SK-MEL-5 (cell line): ENCODE results near the gene N4BP3. TPM values are rescaled to one million over a fixed set of nuclear protein-coding genes. Genes with fewer than 3 reads are reported as not detected.

Experiments
- DNase-seq: peaks from one replicate; pipeline ENCODE4 v3.0.0-alpha.2; 2016; ENCODE audit warnings: low read depth, low spot score
- in situ Hi-C: cut with HindIII; loops from 2 replicates; pipeline ENCODE4 v1.10.0; 2016; ENCODE audit warnings: low sequenced_read_pairs, high pct_unique_total_duplicates, low pct_unique_long_range_greater_than_20kb
- total RNA-seq: library from RNA; depleted of rRNA; stranded (reverse); fragments of >200 nt; shearing (Covaris generic); gene quantifications from 2 replicates; pipeline ENCODE4 v1.2.3, GENCODE V29; 2014

N4BP3 gene
- total RNA-seq, 1 experiment from 2014 or later = 2.8 TPM

DNA sequence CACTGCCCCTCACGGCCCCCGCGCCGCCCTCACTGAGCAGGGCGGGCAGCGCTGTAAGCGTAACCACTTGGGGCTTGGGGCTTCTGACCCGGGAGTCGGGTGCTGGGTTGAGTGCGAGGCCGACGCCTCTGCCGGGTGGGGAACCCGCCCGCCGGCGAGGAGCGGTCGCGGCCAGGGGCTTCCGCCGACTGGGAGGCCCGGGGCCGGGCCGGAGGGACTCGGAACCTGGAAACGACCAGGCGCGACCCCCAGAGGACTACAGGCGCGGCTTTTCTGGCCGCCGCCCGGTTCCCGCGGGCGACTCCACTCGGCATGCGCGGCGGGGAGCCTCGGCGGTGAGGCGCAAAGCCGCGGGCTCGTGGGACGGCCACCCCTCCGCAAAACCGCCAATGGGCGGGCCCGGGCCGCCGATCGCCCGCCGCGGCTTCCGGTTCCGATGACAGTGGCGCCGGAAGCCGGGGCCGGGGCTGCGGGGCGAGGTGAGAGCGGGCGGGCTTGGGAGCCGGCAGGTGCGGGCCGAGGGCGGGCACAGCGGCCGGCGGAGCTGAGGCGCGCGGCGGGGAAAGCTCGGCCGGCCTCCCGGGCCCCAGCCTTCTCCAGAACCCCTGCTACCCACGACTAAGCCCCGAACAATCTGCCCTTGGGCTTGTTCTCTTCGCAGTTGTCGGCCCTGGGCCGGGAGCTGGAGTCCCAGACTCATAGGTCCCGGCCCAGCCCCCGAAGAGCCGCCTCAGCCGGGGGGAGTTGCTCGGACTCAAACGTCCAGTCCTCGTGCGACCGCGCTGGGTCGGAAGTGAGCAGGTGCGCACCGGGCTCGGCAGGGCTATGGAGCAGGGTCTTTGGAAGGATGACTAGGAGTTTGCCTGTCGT is 17.5 kb downstream of the N4BP3 start, which contains the start of gene RMND5B:
RMND5B (plus strand) TSS at position 439 of the 870 bp plus-strand sequence. CDS start 7,106 bp downstream, outside the sequence.
- DNase-seq = peak; percentile 61
- in situ Hi-C loops = no loop called here

DNA sequence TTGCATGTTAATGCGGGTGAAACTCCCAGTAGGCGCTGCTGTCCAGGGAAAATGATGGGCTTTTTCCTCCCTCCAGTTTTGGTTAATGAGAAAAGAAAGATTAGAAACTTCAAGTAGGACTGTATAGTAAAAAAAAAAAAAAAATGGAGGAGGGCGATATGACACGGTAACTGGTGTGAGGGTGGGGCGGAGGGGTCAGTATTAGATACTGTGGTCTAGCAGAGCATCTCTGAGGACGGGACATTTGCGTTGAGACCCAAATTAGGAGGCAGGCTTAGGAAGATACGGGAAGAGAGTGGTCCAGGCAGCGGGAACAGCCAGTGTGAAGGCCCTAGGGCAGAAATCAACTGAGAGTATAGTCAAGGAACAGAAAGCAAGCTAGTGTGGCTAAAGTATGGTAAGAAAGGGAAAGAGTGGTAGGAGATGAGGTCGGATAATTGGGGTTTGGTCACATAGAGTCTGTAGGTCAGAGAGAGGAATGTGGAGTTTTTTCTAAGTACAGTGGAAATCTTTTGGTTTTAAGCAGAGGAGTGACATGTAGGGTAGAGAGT is 18.2 kb downstream of the N4BP3 start:
- in situ Hi-C loops = no loop called here
- DNase-seq = no peak

DNA sequence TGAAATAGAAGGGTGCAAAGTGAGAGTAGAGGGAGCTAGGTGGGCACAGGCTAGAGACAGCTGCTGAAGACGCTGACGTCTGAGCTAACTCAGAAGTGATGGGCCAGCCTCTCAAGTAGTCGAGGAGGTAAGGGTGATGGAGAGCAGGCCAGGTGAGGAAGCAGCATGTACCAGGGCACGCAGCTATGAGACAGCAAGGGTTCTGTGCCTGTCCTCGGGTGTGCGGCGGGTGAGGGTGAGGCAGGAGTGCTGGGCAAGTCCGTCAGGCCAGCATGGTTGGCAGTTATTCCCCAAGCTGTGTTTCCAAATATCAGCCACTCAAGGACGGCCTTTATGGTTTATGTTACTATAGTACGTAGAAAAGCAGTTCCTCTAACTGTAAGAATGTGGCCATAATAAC is 23.7 kb downstream of the N4BP3 start:
- in situ Hi-C loops = no loop called here
- no peak for DNase-seq

DNA sequence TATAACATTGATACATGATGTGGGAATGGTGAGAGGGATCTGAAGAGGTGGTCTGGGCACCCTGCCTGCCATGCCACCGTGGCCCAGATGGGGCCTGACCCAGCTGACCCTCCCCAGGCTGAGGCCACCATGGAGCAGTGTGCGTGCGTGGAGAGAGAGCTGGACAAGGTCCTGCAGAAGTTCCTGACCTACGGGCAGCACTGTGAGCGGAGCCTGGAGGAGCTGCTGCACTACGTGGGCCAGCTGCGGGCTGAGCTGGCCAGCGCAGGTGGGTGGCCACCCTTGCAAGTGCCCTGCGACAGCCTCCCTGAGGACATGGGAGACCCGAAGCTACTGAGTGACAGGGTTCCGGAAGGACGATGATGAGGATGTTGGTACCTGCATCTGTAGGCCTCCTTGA is 24.7 kb downstream of the N4BP3 start:
- in situ Hi-C loops = no loop called here
- DNase-seq = no peak

DNA sequence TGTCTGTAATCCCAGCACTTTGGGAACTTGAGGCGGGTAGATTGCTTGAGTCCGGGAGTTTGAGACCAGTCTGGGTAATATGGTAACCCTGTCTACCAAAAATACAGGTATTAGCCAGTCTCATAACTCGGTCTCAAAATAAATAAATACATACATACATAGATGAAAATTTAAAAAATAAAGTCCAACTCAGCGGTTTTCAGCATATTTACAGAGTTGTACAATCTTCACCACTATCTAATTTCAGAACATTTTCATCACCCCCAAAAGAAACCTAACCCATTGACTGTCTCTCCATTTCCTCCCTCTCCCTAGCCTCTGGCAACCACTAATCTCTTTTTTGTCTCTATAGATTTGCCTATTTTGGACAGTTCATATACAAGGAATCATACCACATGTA is 28.2 kb downstream of the N4BP3 start:
- in situ Hi-C loops = no loop called here
- no peak for DNase-seq

DNA sequence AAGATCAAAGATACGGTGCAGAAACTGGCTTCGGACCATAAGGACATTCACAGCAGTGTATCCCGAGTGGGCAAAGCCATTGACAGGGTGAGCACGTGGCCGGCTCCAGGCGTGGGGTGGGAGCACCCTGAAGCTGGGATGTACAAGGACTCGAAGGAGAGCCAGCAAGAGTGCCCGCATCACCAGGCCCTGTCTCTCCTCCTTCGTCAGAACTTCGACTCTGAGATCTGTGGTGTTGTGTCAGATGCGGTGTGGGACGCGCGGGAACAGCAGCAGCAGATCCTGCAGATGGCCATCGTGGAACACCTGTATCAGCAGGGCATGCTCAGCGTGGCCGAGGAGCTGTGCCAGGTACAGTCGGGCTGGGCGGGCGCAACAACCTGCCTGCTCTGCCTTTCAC is 29.3 kb downstream of the N4BP3 start:
- in situ Hi-C loops = no loop called here
- DNase-seq = no peak

DNA sequence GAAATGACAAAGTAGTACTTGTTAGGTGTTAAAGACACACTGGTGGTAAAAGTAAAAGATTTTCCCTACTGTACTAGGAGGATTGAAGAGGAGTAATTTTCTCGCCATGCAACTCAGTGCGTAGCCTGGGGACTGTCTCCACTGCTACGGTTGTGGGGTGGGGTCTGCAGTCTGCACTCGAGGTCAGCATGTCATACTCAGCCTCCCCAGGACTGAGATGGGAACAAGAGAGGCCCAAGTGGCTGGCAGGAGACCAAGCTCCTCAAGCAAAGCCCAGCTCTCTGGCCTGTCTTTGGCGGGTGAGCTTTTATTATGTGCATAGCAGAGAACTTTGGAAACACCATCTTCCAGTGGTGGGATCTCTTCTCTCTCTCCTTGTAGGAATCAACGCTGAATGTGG is 29.9 kb downstream of the N4BP3 start:
- DNase-seq = no peak
- in situ Hi-C loops = no loop called here

DNA sequence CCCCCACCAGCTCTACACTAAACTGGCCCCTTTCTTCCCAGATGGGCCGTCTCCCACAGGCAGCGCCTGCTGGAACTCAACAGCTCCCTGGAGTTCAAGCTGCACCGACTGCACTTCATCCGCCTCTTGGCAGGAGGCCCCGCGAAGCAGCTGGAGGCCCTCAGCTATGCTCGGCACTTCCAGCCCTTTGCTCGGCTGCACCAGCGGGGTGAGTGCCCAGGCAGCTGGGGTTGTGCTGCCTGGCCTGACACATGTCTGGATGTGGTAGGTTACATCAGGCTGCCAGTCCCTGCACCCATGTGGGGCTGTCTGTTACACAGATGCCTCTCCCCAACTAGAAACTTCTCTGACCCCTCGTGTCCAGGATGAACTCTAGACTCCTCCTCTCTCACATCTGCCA is 30.6 kb downstream of the N4BP3 start:
- DNase-seq = no peak
- in situ Hi-C loops = no loop called here

DNA sequence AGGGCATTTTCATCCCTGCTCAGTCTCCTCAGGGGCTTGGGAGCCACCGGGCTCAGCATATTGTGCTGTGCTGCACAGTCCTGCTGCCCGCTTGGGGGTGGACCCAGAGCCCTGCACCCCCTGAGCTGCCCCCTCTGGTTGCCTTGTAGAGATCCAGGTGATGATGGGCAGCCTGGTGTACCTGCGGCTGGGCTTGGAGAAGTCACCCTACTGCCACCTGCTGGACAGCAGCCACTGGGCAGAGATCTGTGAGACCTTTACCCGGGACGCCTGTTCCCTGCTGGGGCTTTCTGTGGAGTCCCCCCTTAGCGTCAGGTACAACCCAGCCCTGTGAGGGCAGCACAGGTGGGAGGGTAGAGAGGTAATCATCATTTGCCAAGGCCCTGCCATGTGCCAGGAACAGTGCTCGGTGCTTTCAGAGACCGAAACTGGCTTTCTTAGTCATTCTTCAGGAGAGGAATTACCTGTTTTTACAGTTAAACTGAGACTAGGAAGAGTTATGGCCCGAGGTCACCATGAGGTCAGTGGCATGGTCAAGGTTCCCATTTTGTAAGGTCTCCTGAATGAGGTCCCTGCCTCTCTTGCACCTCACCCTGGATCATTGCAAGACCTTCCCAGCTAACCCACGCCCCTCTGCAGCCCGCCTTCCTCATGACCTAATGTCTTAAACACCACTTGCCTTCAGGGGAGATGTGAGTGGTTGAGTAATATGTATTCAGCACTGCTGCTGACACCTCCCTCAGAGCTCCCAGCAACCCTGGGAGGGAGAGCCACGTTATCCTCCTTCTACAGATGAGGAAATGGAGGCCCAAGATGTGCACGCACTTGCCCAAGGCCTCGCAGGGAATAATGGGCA is 32.9 kb downstream of the N4BP3 start:
- in situ Hi-C loops = no loop called here
- DNase-seq = peak; percentile 69

DNA sequence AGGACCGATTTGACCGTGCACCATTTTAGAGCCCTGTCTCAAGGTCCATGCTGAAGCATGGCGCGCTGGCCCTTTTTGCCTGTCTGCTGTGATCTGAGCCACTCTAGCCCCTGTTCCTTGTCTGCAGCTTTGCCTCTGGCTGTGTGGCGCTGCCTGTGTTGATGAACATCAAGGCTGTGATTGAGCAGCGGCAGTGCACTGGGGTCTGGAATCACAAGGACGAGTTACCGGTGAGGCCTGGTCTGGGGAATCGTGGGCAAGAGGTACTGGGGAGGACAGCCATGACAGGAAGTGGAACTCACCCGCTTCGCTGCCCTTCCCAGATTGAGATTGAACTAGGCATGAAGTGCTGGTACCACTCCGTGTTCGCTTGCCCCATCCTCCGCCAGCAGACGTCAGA is 34.1 kb downstream of the N4BP3 start:
- in situ Hi-C loops = no loop called here

DNA sequence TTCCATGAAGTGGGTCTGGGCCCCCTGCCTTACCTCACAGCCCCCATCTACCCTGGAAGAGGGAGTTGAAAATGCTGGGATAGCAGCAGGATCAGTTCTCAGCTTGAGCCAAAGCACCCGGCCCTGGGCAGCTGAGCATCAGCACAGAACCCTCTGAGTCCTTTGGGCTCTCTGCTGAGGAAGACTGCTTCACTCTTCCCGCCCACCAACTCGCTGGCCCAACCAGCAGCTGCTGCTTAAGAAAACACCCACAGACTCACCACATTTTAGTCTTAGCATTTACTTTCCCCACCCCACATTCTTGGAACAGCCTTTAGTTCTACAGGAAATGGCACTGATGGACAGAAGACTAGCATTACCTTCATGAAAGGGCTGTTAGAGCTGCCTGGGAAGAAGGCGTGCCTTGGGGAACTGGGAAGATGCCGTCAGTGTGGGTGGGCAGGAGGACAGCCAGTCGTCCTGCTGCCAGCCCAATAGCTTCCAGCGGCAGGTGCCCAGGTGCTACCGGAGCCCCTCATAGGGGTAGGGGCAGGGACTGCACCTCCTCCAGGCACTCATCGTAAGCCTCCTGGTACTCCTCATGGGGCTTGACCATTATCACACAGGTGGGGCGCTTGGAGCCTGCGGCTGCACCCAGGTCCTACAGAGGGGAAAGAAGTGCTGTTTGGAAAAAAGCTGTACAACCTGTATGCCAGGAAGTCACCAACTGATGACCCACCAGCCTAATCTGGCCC is 36.0 kb downstream of the N4BP3 start:
- no peak for DNase-seq
- in situ Hi-C loops = no loop called here

More for the DNA sequence above, 34.1 kb downstream of the N4BP3 start:
- no peak for DNase-seq

DNA sequence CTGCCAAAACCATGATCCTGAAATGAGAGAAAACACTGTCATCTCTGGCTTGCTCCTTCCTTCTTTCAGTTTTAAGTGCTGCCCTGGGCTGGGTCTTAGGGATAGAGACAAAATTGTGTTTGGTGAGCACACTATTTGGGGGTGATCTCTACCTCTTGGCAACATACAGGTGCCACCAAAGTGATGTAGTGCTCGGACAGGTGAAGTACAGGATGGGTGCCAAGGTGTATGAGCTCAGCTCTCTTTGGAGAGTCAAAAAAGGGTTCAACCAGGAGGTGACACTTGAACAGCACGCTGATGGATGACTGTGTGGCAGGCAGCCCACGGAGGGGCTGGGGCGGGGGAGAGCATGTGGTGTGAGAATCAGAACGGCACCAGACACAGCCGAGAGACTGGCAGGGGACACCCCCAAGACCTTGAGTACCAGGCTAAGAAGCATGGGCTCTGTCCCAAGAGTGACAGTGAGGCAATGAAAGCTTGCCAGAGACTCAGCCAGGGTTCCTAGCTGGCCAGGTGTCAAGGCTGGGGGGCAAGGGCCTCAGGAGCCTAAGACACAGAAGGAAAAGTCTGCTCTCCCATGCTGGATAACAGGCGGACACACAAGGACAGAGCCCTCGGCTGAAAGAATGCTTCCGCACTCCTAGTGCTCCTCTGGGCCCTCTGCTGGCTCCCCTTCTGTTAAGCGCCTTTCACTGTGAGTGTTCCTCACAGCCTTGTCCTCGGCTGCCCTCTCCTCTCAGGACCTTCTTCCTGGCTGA is 37.8 kb downstream of the N4BP3 start:
- no peak for DNase-seq
- in situ Hi-C loops = no loop called here

DNA sequence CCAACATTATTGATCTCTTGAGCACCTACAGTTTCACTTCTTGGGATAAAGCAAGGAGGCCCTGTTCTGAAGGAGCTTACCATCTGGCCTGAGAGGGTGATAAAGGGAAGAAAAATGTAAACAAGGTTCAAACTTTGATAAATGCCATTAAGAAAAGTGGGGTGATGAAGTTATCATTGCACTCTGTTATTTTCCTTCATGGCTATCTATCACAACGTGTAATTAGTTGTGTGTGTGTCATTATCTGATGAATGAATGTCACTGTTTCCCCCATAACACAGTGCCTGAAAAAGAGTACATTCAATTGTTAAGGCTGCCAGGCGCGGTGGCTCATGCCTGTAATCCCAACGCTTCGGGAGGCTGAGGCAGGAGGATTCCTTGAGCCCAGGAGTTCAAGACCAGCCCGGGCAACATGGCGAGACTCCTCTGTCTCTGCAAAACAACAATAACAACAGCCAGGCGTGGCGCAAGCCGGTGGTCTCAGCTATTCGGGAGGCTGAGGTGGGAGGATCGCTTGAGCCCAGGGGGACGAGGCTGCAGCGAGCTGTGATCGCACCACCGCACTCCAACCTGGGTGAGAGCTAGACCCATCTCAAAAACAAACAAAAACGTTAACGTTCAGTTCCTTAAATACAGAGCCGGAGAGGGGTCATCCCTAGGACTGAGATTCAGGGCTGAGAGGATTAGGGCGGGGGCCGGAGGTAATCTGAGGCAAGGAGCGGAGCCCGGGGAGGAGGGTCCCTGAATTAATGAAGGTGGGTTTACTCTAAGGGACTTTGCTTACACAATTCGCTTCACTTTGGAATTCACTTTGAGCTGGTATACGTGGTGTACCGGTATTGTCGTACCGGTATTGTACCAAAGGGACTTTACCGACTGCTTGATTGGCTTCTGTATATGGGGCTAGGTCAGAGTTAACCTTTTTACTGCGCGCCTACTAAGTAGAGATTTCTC is 39.4 kb downstream of the N4BP3 start:
- no peak for DNase-seq
- in situ Hi-C loops = no loop called here

DNA sequence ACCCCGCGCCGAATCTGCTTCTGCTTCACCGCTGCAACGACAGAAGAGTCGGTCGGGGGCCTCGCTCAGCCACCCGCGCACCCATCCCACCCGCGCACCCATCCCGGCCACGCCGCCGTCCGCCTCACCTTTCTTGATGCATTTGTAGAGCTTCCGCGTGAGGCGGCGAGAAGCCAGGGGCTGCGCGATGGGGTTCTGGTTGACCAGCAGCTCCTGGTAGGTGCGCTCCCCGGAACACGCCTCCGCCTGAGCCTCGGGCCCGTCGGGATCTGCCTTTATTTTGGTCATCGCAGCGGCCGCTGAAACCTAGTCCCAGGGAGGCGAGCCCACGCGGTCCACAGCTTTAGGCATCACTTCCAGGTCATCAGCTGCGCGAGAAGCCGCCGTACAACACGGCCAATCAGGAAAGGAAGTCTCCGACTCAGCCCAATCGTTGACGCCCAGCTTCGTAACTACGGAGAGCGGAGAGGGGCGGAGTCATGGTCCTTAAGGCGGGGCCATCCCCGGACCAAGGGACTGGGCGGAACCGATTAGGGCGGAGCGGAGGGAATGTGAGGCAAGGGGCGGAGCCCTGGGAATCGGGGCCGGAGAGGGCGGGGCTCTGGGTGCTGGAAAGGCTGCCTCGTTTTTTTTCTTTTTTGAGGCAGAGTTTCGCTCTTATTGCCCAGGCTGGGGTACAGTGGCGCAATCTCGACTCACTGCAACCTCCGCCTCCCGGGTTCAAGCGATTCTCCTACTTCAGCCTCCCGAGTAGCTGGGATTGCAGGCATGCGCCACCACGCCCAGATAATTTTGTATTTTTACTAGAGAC is 40.4 kb downstream of the N4BP3 start, which contains the start of gene NHP2:
NHP2 (minus strand) TSS at position 356 of the 811 bp plus-strand sequence; CDS start at position 288, 68 bp downstream.
- in situ Hi-C loops = no loop called here
- DNase-seq = peak; percentile 98

DNA sequence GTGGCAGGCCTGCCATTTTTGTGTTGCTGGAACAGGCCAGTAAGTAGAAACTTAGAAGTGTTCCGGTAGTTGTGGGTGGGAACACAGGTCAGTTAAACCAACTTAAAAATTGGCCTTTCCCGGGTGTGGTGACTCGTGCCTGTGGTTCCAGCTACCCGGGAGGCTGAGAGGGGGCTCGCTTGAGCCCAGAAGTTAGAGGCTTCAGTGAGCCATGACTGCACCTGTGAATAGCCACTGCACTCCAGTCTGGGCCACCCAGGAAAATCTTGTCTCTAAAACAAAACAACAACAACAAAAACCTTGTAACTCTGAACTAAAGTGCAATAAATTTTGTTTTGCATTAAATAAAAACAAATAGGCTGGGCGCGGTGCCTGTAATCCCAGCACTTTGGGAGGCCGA is 41.7 kb downstream of the N4BP3 start:
- in situ Hi-C loops = no loop called here
- no peak for DNase-seq
